Keratinocyte (primary cell): Measurements from ENCODE around the gene TARBP1. TPM values are rescaled to one million over a fixed set of nuclear protein-coding genes. Genes with fewer than 3 reads are reported as not detected.

Experiments
- DNase-seq: peaks from one replicate; pipeline ENCODE4 v3.0.0-alpha.2; 2011; ENCODE audit warnings: low read depth, missing footprints, low spot score
- FAIRE-seq: peaks from 2 replicates; lab custom pipeline; 2011; peaks lifted over from hg19 to GRCh38; lab: Jason Lieb, UNC
- H2AFZ ChIP-seq: 2 replicates; pipeline ENCODE4 v1.6.0; 2012; ENCODE audit warnings: low read length, control low read depth, inconsistent platforms; ENCODE audit not compliant: control insufficient read depth
- H3K27ac ChIP-seq: 2 replicates; pipeline ENCODE4 v1.5.1; 2011; ENCODE audit warnings: low read length; ENCODE audit not compliant: control insufficient read depth, insufficient read depth
- H3K27me3 ChIP-seq: 3 replicates; pipeline ENCODE4 v1.6.0; 2011; ENCODE audit warnings: low read length; ENCODE audit not compliant: control insufficient read depth, insufficient read depth; ENCODE audit errors: extremely low read depth
- H3K36me3 ChIP-seq, 2 experiments: 2 replicates in 1 of 2; 3 replicates in 1 of 2; pipeline ENCODE4 v1.5.1; 2011; ENCODE audit warnings: low read length in 2 of 2, mild to moderate bottlenecking in 1 of 2; ENCODE audit not compliant: control insufficient read depth in 2 of 2, insufficient read depth in 2 of 2; ENCODE audit errors: extremely low read depth in 1 of 2
- H3K4me1 ChIP-seq: 3 replicates; pipeline ENCODE4 v1.5.1; 2011; ENCODE audit warnings: low read length; ENCODE audit not compliant: control insufficient read depth, insufficient read depth; ENCODE audit errors: extremely low read depth
- H3K4me2 ChIP-seq: 3 replicates; pipeline ENCODE4 v1.6.0; 2011; ENCODE audit warnings: low read depth, low read length; ENCODE audit not compliant: control insufficient read depth, insufficient read depth; ENCODE audit errors: extremely low read depth
- H3K4me3 ChIP-seq, 3 experiments: fragments of 200-600 bp in 1 of 3; sonication (generic) in 1 of 3; 2 replicates in 2 of 3; 3 replicates in 1 of 3; pipeline ENCODE4 v1.5.1; 2011 to 2016; ENCODE audit warnings: low read length in 3 of 3, mild to moderate bottlenecking in 3 of 3, control low read depth in 2 of 3, inconsistent platforms in 1 of 3, low read depth in 1 of 3, mixed read lengths in 1 of 3, mixed run types in 1 of 3, moderate library complexity in 1 of 3; ENCODE audit not compliant: control insufficient read depth in 2 of 3, insufficient read depth in 2 of 3; ENCODE audit errors: extremely low read depth in 1 of 3
- H3K79me2 ChIP-seq: 2 replicates; pipeline ENCODE4 v1.6.0; 2012; ENCODE audit warnings: low read length; ENCODE audit not compliant: control insufficient read depth, insufficient read depth
- H3K9ac ChIP-seq: 3 replicates; pipeline ENCODE4 v1.6.0; 2011; ENCODE audit warnings: low read length; ENCODE audit not compliant: control insufficient read depth, insufficient read depth; ENCODE audit errors: extremely low read depth
- H3K9me1 ChIP-seq: 3 replicates; pipeline ENCODE4 v1.6.0; 2011; ENCODE audit warnings: low read length; ENCODE audit not compliant: control insufficient read depth, insufficient read depth; ENCODE audit errors: extremely low read depth
- H3K9me3 ChIP-seq: 2 replicates; pipeline ENCODE4 v1.5.1; 2012; ENCODE audit warnings: low read depth, low read length; ENCODE audit not compliant: control insufficient read depth
- H4K20me1 ChIP-seq: 3 replicates; pipeline ENCODE4 v1.6.0; 2011; ENCODE audit warnings: low read length; ENCODE audit not compliant: control insufficient read depth, insufficient read depth; ENCODE audit errors: extremely low read depth
- EZH2 ChIP-seq: IDR thresholded peaks from one replicate; pipeline ENCODE4 v1.6.1; 2012; ENCODE audit warnings: inconsistent platforms, mild to moderate bottlenecking, low read length, moderate library complexity
- dilution Hi-C: fragments of 300-500 bp; cut with MboI; formaldehyde crosslinking; loops from one replicate; pipeline ENCODE4 v1.7.0; 2020; ENCODE audit warnings: low sequenced_read_pairs; ENCODE audit not compliant: extremely low pct_ligation_motif_present
- polyA plus RNA-seq, 5 experiments: library from polyadenylated mRNA; depleted of rRNA in 3 of 5; stranded (reverse) in 3 of 5; stranded (forward) in 1 of 5; unstranded in 1 of 5; fragments of >200 nt; gene quantifications; 1 replicate in 1 of 5; 2 replicates in 3 of 5; 3 replicates in 1 of 5; pipeline versions ENCODE4 v1.2.1 to v1.2.3, GENCODE V29; 2011 to 2012; ENCODE audit warnings: missing spikeins in 2 of 5, low read depth in 1 of 5, low replicate concordance in 1 of 5
- TF ChIP-seq, protein P1 (sequence below), 3 experiments: IDR thresholded peaks in 1 of 3; conservative IDR thresholded peaks in 1 of 3; optimal IDR thresholded peaks in 1 of 3; 2 replicates in 2 of 3; 3 replicates in 1 of 3; pipeline versions ENCODE3 to v1.5.1; 2011; ENCODE audit warnings: low read length in 3 of 3, mild to moderate bottlenecking in 3 of 3, moderate library complexity in 2 of 3, control low read depth in 1 of 3, inconsistent platforms in 1 of 3; ENCODE audit not compliant: insufficient read depth in 2 of 3; ENCODE audit errors: extremely low read depth in 1 of 3

The TARBP1 gene
- polyA plus RNA-seq, 1 donor (not counting 4 experiments of a cell fraction or from before 2014, with no cell fraction given), result 28.7 TPM

DNA sequence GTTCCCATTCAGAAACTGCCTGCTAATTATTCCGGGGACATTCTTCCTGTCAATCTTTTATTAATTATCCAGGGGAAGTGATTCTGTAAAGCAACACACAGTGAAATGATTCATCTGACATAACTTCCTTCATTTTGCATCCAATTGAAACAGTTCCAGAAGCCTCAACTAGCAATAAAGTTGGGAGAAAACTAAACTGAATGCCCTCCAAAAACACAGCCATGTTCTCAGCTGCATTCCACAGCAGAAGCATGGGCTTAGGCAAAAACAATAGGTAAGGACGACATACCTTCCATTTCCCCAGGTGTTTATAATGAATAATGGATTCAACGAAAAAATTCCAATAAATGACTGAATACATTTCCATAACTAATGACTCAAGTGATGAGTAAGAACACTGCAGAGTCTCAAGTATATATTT lies 36.9 kb upstream of the TARBP1 start:
- H2AFZ ChIP-seq, result peak overlapping the region; percentile 70
- DNase-seq (no peak), FAIRE-seq (peak; percentile 86)
- H3K27ac ChIP-seq, result peak overlapping the region; percentile 82
- TF ChIP-seq, protein P1, sequence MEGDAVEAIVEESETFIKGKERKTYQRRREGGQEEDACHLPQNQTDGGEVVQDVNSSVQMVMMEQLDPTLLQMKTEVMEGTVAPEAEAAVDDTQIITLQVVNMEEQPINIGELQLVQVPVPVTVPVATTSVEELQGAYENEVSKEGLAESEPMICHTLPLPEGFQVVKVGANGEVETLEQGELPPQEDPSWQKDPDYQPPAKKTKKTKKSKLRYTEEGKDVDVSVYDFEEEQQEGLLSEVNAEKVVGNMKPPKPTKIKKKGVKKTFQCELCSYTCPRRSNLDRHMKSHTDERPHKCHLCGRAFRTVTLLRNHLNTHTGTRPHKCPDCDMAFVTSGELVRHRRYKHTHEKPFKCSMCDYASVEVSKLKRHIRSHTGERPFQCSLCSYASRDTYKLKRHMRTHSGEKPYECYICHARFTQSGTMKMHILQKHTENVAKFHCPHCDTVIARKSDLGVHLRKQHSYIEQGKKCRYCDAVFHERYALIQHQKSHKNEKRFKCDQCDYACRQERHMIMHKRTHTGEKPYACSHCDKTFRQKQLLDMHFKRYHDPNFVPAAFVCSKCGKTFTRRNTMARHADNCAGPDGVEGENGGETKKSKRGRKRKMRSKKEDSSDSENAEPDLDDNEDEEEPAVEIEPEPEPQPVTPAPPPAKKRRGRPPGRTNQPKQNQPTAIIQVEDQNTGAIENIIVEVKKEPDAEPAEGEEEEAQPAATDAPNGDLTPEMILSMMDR (optimal IDR thresholded peaks at IDR 0.05 in 1 of 3, IDR thresholded peaks at IDR 0.05 in 1 of 3, conservative IDR thresholded peaks at IDR 0.05 in 1 of 3; ENCODE audit: extremely low read depth in 1 of 3, insufficient read depth in 2 of 3, low read length in 3 of 3), result no peak
- TF ChIP-seq EZH2, result no peak
- no peaks in the 10 kb centered on the region for H3K9me3 ChIP-seq
- H3K4me3 ChIP-seq, result no peak overlapping the region
- no peaks in the 10 kb centered on the region for H3K79me2 ChIP-seq
- dilution Hi-C loops, result no loop called here
- no peaks in the 10 kb centered on the region for H3K27me3 ChIP-seq
- H3K36me3 ChIP-seq, result no peaks in the 10 kb centered on the region
- peak overlapping the region; percentile 67 for H3K4me2 ChIP-seq
- H3K4me1 ChIP-seq, result peaks cover 17% of the 10 kb centered on the region
- peak overlapping the region; percentile 45 for H3K9ac ChIP-seq
- H3K9me1 ChIP-seq, result no peaks in the 10 kb centered on the region
- no peaks in the 10 kb centered on the region for H4K20me1 ChIP-seq

DNA sequence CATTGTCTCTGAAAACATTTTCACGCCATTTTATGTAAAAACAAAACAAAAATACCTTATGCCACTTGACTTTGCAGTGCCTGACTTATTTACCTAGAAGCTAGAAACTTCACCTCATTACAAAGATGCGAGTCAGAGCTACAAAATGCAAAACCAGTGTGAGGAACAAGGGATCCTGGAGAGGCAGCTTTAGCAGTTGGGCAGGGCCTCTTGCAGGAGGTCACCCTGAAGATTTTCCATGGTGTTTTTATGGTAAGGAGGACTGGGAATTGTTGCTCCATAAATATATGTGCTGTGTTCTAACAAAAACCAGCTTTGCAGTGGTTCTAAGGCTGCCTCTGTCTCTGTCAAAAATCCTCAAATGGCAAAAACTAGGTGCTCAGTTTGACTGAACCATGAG lies 36.4 kb upstream of the TARBP1 start:
- Histone ChIP-seq H3K9me3 (no peaks in the 10 kb centered on the region), H3K4me1 (peaks cover 17% of the 10 kb centered on the region), H3K9ac (peak overlapping the region; percentile 45), H4K20me1 (no peaks in the 10 kb centered on the region), H3K4me3 (no peak overlapping the region), H3K27me3 (no peaks in the 10 kb centered on the region), H3K79me2 (no peaks in the 10 kb centered on the region), H3K9me1 (no peaks in the 10 kb centered on the region), H3K4me2 (peak overlapping the region; percentile 67), H3K36me3 (no peaks in the 10 kb centered on the region), H2AFZ (peak overlapping the region; percentile 70), H3K27ac (peak overlapping the region; percentile 82)
- FAIRE-seq (peak; percentile 44), DNase-seq (no peak)
- TF ChIP-seq EZH2, result no peak
- TF ChIP-seq, protein P1 (optimal IDR thresholded peaks at IDR 0.05 in 1 of 3, IDR thresholded peaks at IDR 0.05 in 1 of 3, conservative IDR thresholded peaks at IDR 0.05 in 1 of 3; ENCODE audit: extremely low read depth in 1 of 3, insufficient read depth in 2 of 3, low read length in 3 of 3), result no peak
- dilution Hi-C loops, result no loop called here
